SH-SY5Y (cell line): ENCODE measurements around the gene TMEM117.

ENCODE experiments used
- GATA2 ChIP-seq: IDR thresholded peaks from 2 replicates; pipeline ENCODE4 v1.6.1; 2011; ENCODE audit warnings: mild to moderate bottlenecking, low read depth, low read length
- GATA3 ChIP-seq: IDR thresholded peaks from 2 replicates; pipeline ENCODE4 v1.6.1; 2011; ENCODE audit warnings: low read depth, mild to moderate bottlenecking, low read length, moderate library complexity

GRCh38 chr12:44247588-44247987, 411.7 kb downstream of the TMEM117 start:
- no peak for TF ChIP-seq GATA3
- no peak for TF ChIP-seq GATA2
